NCI-H2196 treated with DMSO at 0.1 percent for 48 hours (cell line): ENCODE measurements around the gene CPZ.
"Not testable (repeated sequence)": the region's sequence is repeated elsewhere in the genome, so short reads cannot be mapped to it uniquely, and the experiment has no call there.

Source experiments
- DNase-seq: peaks from one replicate; lab custom pipeline; 2025; ENCODE audit not compliant: unreplicated experiment; lab: John Stamatoyannopoulos, UW

CPZ gene

GRCh38 chr4:8608714-8609391 lies 16.3 kb downstream of the CPZ start:
- no peak for DNase-seq

DNA sequence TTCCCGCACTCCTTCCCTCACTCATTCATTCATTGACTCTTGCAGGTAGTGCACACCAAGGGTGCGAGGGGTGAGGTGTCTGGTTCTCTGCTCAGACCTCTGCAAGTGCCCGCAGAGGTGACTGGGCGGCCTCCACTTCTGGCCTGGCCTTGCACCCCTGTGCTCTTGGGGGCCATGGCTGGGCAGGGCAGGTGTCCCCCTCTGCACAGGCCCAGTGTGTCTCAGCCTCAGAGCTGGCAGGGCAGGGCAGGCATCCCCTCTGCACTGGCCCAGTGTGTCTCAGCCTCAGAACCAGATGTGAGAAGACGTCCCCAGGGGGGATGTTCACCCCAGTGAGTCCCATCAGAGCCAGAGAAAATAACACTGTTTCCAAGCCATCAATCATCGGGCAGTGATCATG lies 16.8 kb downstream of the CPZ start:
- no peak for DNase-seq

DNA sequence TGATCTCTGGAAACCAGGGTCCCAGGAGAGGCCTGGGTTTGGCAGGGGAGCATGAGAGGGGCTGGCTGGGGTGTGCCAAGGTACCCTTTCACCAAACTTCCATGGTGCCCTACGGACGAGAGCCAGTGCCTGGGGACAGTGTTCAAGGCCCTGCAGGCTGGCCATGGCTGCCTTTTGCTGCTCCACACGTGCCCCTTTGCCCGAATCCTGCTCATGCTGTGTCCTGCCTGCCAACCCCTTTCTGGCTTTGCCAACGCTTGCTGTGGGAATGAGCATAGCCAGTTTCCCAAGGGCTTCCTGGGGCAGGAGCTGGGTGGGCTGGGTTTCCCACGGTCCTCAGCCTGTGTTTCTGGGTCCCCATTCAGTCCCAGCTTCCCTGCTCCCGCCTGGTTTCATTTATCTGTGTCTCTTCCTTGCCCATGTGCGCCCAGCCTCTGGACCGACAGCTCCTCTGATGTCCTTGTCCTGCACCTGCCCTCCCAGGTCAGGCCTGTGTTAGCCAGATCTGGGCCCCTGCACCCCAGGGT lies 17.3 kb downstream of the CPZ start:
- DNase-seq = no peak

- no peak for DNase-seq
These were observed 18.5 kb downstream of the CPZ start for GRCh38 chr4:8610858-8611616.

DNA sequence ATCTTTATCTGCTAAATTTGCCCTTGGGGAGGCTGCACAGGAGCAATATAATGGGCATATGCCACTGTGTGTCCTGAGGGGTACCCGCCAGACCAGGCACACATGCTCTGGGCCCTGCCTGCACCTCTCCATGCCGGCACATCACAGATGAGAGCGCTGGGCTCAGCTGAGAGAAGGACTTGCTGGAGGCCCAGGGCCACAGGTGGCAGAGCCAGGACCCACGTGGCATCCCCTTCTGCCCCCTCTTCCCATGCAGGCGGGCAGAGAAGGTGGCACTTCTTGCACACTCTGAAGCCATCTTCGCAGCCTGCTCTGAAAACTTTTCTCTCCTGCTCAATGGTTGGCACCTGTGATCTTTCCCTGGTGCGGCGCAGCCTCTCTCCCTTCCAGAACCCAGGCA lies 20.1 kb downstream of the CPZ start:
- DNase-seq = no peak

DNA sequence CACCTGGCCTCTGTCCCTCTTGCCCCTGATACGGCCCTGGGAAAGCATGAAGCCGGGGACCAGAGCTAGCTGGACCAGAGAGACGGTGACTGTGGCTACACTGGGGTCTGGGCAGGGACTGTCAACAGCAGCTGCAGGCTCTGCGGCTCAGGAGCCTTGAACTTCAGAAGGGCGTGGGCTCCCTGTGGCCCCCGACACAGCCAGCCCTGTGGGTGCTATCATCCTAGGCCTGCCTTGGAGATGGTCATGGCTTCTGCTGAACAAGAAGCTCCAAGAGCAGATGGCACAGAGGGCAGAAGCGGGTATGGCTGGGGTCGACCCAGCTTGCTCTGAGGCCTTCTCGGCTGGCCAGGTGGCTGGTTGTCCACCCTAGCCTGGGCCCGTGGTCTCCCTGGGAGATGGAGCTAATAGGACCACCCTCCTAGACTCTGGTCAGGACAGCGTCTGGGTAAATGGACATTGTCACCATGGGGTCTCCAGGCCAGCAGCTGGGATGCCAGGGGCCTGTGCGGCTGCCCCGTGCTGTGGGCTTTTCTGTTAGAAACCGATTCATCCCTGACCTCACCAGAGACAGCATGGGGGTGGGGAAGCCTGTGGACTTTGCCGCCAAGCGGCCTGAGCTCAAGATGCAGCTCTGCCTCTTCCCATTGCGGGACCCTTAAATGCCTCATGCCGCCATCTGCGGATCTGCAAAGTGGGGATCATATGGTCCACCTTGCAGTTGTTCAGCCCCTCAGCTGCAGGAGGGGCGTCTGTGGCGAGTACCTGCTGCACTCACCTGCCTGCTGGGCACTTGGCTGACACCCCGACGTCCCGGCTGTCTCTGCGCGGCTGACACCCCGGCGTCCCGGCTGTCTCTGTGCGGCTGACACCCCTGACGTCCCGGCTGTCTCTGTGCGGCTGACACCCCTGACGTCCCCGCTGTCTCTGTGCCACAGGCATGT lies 21.1 kb downstream of the CPZ start:
- DNase-seq = no peak

DNA sequence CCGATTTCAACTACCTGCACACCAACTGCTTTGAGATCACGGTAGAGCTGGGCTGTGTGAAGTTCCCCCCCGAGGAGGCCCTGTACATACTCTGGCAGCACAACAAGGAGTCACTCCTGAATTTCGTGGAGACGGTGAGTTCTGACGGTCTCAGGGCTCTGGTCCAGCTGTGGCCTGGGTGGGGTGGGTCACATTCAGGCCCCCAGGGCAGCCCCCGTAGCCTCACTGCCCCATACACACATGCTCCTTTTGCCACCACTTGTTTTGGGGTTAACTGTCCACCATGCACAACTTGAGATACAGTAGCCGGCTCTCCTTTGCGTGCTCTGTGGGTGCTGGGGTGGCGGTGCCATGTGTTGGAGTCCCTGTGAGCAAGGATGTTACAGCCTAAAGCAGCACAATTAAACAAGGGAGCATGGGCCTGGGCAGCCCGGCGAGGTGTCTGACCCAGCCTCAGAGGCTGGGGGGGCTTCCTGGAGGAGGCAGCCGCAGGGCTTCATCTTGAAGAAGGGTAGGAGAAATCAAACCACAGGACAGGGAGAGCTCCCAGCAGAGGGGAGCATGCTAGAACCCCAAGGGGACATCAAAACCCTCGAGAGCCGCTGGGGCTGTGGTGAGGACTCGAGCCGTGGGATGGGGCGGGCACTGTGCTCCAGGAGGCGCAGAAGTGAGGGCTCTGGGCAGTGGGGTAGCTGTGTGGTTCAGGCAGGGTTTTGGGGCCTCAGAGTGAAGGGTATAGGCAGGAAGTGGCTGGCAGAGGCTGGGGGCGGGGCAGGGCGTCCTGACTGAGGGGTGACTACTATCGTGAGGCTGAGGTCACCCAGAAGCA lies 22.0 kb downstream of the CPZ start:
- DNase-seq = no peak

- DNase-seq = no peak
These were observed 22.8 kb downstream of the CPZ start for GRCh38 chr4:8615366-8615765.

DNA sequence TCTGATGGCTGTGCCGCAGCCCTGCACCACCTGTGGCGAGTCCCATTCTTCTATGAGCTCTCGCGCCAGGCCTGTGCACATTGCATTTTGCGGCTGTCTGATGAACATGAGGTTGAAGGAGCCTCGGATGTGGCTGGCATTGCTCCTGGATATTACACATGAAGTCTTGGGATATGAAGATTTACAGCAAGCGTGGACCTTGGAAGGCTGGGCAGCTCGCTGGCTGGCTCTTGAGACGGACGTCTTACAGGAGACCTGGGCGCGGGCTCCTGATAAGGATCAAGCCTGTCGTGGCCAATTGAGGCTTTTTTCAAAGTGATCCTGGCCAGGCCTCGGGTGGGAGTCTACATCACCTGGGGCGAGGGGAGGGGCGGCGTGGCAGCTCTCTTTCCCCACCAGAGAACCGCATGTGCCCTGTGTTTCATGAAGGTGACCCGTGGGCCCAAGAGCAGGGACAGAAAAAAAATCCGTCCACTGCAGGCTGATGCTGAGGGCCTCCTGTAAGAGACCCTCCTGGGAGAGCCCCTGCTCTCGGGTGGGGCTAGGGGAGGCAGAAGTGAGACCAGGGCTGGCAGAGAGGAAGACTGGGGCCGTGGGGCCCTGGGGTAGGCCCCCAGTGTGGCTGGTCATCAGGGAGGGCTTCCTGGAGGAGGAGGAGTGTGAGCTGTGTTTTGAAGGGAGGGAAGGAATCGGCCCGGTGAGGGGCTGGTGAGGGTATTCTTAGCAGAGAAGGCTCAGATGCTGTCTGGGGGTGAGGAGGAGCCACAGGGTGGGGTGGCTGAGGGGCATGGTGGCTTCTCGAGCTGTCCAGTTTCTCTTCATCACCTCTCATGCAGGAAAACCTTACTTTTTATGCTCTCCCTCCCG lies 23.6 kb downstream of the CPZ start:
- DNase-seq = no peak

DNA sequence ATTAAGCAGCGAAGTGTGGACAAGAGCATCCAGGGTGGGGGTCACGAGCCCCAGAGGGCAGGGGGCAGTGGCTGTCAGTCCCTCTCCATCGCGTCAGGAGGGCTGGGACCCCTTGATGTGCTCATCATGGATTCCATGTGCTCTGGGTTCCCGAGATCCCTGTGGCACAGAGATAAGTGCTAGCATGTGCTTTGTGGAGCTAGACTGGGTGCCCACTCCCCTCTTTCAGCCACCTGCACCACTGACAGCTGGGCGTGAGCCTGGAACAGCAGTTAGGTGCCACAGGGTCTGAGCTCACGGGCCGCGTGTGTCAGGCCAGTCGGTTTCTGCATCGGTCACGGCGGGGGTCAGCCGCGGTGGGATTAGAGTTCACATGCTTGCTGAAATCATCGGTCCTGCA lies 24.3 kb downstream of the CPZ start:
- no peak for DNase-seq

DNA sequence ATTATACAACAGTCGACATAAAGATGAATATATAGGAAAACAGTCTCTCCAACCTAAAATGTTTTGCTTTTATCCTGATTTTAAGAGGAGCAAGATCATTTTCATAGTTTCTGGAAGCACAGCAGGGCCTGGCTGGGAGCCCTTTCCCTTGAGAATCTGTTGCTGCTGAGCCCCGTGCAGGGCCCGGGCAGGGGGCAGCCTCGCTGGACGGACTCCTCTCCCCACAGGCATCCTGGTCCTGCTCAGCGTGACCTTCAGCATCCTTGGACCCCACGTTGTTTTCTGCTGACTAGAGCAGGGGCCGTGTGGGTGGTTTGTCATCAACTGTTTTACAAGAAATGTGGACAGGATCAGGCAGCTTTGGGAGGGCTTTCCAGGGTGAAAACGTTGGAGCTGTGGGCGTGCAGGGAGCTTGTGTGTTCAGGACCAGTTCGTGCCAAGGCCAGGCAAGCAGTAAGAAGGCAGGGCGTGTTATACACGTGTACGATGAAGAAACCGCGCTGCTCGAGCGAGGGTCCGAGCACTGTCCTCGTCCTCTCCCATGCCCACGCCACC lies 25.0 kb downstream of the CPZ start:
- no peak for DNase-seq

- no peak for DNase-seq
These were observed 25.9 kb downstream of the CPZ start for GRCh38 chr4:8618421-8618820.

DNA sequence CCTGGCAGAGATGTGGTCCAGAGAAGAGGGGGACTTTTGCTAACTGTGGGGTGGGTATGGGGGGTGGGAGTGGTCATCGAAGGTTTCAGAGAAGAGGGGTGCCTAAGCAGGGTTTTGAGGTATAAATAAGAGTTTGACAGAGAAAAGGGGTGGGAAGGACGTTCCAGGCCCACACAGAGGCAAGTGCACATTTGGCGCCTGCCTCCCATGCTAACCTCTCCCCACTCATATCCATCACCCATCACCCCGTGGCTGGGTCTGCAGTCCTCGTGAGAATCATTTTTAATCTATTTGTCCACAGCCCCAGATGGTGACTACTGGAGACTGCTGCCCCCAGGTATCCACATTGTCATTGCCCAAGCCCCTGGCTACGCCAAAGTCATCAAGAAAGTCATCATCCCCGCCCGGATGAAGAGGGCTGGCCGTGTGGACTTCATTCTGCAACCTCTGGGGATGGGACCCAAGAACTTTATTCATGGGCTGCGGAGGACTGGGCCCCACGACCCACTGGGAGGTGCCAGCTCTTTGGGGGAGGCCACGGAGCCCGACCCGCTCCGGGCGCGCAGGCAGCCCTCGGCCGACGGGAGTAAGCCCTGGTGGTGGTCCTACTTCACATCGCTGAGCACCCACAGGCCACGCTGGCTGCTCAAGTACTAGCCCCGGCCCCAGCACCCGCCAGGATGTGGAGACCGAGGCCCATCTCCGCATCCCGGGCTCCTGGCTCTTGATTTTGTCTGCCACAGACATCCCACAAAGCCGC lies 26.6 kb downstream of the CPZ start:
- DNase-seq = no peak

DNA sequence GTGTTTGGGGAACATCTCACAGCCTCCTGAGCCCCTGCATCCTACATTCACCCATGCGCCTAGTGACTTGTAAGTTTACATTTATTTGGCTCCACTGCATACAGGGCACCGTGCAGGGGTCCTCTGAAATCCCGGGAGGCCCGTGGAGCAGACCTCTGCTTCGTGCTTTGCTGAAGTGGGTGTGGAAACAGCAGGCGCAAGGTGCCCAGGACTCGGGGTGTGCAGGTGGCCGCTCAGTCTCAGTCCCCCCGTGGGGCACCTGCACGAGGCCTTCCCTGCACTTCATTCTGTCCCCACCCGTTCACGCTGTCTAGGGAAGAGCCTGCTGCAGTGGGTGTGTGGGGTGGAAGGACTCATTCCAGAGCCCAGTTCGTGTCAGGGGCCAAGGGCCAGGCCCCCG lies 28.6 kb downstream of the CPZ start:
- not testable (repeated sequence) for DNase-seq

DNA sequence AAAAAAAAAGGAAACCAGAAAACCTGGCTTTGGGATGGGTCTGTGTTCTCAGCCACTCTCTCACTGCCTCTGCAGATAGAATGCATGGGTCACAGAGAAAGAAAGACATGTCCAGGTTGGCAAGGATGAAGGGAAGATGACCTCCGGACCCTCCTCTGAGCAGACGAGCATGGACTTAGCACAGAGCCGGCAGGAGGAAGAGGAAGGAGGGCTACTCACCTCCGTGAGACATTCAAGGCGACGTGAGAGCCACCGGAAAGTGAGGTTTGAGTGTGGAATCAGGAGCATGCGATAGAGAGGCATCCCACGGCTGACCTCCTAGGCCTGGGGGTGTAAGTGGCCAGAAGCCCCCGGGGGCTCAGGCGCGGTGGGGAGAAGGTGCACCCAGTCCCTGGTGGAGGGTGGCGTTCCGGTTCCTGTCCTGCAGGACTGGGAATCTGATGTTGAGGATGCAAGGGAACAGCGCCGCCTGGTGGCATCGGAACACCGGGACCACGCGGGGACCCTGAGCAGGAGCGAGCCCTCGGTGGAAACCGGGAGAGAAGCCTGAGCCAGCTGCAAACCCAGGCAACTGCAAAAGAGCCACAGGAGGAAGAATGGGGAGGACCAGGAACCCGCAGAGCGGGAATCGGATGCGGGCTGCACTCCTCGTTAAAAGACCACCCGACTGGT lies 32.2 kb downstream of the CPZ start:
- DNase-seq = not testable (repeated sequence)

GRCh38 chr4:8630240-8630905 lies 37.8 kb downstream of the CPZ start:
- DNase-seq = not testable (repeated sequence)

GRCh38 chr4:8631896-8632295 lies 39.3 kb downstream of the CPZ start:
- not testable (repeated sequence) for DNase-seq
